HepG2 (cell line): ENCODE data around the gene CDH11. TPM values are rescaled to one million over a fixed set of nuclear protein-coding genes. Genes with fewer than 3 reads are reported as not detected.
A peak's percentile ranks its signal among the peaks of the same experiment; 100 is the strongest.

Experiments
- ATAC-seq: fragments of 200-7000 bp; cut with Tn5 transposase; 3 replicates; pipeline ENCODE4 v1.9.1; 2020; ENCODE audit warnings: mild to moderate bottlenecking, moderate library complexity
- BruUV-seq: library from RNA; stranded (reverse); fragments of 400-500 nt; replicated peaks from 2 replicates; lab custom pipeline; 2021; lab: Mats Ljungman, UMichigan
- CTCF ChIA-PET: fragments of 300-600 bp; formaldehyde crosslinking; extraction: SDS; loops from one replicate; lab custom pipeline; 2021; ENCODE audit warnings: low total read pairs, inconsistent platforms, low intra/inter-chr PET ratio; lab: Yijun Ruan, JAX
- POLR2A ChIA-PET: fragments of 350-600 bp; sonication (Branson Sonifier 250); formaldehyde crosslinking; loops from one replicate; lab custom pipeline; 2020; ENCODE audit warnings: antibody characterized with exemption, inconsistent platforms; lab: Yijun Ruan, JAX
- DNase-seq: peaks from one replicate; pipeline ENCODE4 v3.0.0-alpha.2; 2015; ENCODE audit warnings: low spot score
- FAIRE-seq: peaks from 3 replicates; lab custom pipeline; 2011; peaks lifted over from hg19 to GRCh38; lab: Jason Lieb, UNC
- H2AFZ ChIP-seq: one replicate; pipeline ENCODE4 v1.6.1; 2011; ENCODE audit warnings: low read length, inconsistent platforms
- H3K27ac ChIP-seq: fragments of 300-600 bp; 3 replicates; pipeline ENCODE4 v1.8.0; 2011; ENCODE audit warnings: mixed run types, mild to moderate bottlenecking, mixed read lengths, low read length, inconsistent platforms; ENCODE audit not compliant: insufficient read depth; ENCODE audit errors: extremely low read length
- H3K27me3 ChIP-seq, 2 experiments: fragments of 200-600 bp in 1 of 2; 2 replicates in 1 of 2; 3 replicates in 1 of 2; pipeline versions ENCODE4 v1.6.0 to v1.8.0; 2011; ENCODE audit warnings: low read length in 2 of 2, mild to moderate bottlenecking in 2 of 2, moderate library complexity in 2 of 2, inconsistent platforms in 1 of 2; ENCODE audit not compliant: insufficient read depth in 2 of 2, control insufficient read depth in 1 of 2
- H3K36me3 ChIP-seq, 2 experiments: fragments of 200-600 bp in 1 of 2; replicated peaks in 1 of 2; 2 replicates in 1 of 2; 3 replicates in 1 of 2; pipeline versions ENCODE4 v1.5.1 to v1.8.0; 2011; ENCODE audit warnings: low read length in 2 of 2, inconsistent platforms in 1 of 2; ENCODE audit not compliant: insufficient read depth in 2 of 2, control insufficient read depth in 1 of 2
- H3K4me1 ChIP-seq: 2 replicates; pipeline ENCODE4 v1.5.1; 2012; ENCODE audit warnings: low read length, inconsistent platforms; ENCODE audit not compliant: insufficient read depth
- H3K4me2 ChIP-seq: 2 replicates; pipeline ENCODE4 v1.6.0; 2011; ENCODE audit warnings: low read depth, low read length, inconsistent platforms
- H3K4me3 ChIP-seq, 3 experiments: fragments of 200-600 bp in 1 of 3; sonication (generic), shearing (Covaris generic) in 1 of 3; replicated peaks in 1 of 3; 2 replicates each; pipeline ENCODE4 v1.5.1; 2011 to 2016; ENCODE audit warnings: low read length in 3 of 3, inconsistent platforms in 2 of 3, low read depth in 2 of 3, mild to moderate bottlenecking in 2 of 3, control low read depth in 1 of 3, mixed read lengths in 1 of 3; ENCODE audit not compliant: insufficient read depth in 1 of 3
- H3K79me2 ChIP-seq: one replicate; pipeline ENCODE4 v1.6.1; 2011; ENCODE audit warnings: low read length, inconsistent platforms; ENCODE audit not compliant: insufficient read depth
- H3K9ac ChIP-seq: 2 replicates; pipeline ENCODE4 v1.6.0; 2011; ENCODE audit warnings: mild to moderate bottlenecking, low read depth, low read length, inconsistent platforms; ENCODE audit not compliant: insufficient read depth
- H3K9me3 ChIP-seq: 2 replicates; pipeline ENCODE4 v1.5.1; 2012; ENCODE audit warnings: mild to moderate bottlenecking, low read length
- H4K20me1 ChIP-seq: 2 replicates; pipeline ENCODE4 v1.6.0; 2011; ENCODE audit warnings: inconsistent platforms, mild to moderate bottlenecking, low read length, moderate library complexity; ENCODE audit not compliant: insufficient read depth
- CEBPB ChIP-seq: IDR thresholded peaks from 2 replicates; pipeline ENCODE4 v1.6.1; 2011; ENCODE audit warnings: low read depth, low read length, improper control_type of control experiment, borderline replicate concordance
- CSRNP2 ChIP-seq: sonication (generic); formaldehyde crosslinking; conservative IDR thresholded peaks from 2 replicates; pipeline ENCODE4 v1.8.0; 2022; ENCODE audit warnings: low read depth, missing genetic modification reagents
- FOXM1 ChIP-seq: sonication (generic); formaldehyde crosslinking; IDR thresholded peaks from 2 replicates; pipeline ENCODE4 v1.5.0; 2020; ENCODE audit warnings: missing genetic modification reagents
- WGBS: methylation state at CpG from one replicate; pipeline ENCODE4 v1.1.6; 2017; ENCODE audit warnings: low lambda C conversion rate; 5-methylcytosine and 5-hydroxymethylcytosine counted together
- in situ Hi-C: cut with HindIII; loops from 2 replicates; pipeline ENCODE4 v1.10.0; 2017; ENCODE audit warnings: low pct_unique_long_range_greater_than_20kb; ENCODE audit not compliant: extremely low pct_ligation_motif_present
- intact Hi-C: fragments of 100-400 bp; cut with micrococcal nuclease; formaldehyde crosslinking; loops from one replicate; pipeline ENCODE4 v1.10.0; 2022; ENCODE audit not compliant: unreplicated experiment
- polyA plus RNA-seq, 8 experiments: library from polyadenylated mRNA; depleted of rRNA in 3 of 8; stranded (reverse) in 7 of 8; unstranded in 1 of 8; fragments of >200 nt; fragmentation: Illumina TruSeq in 4 of 8; extraction: Trizol in 4 of 8; gene quantifications; 2 replicates each; pipeline versions ENCODE4 v1.2.1 to v1.2.3, GENCODE V29; 2011 to 2016; ENCODE audit warnings: low read depth in 4 of 8, missing spikeins in 1 of 8, mixed read lengths in 1 of 8; ENCODE audit not compliant: insufficient read depth in 1 of 8
- total RNA-seq, 5 experiments: library from RNA; depleted of rRNA; stranded (reverse); fragments of >200 nt; fragmentation: Illumina TruSeq; extraction: Trizol; gene quantifications; 2 replicates each; pipeline ENCODE4 v1.2.3, GENCODE V29; 2016; ENCODE audit warnings: low read depth in 1 of 5
- TF ChIP-seq, protein P1 (sequence below): sonication (generic); formaldehyde crosslinking; IDR thresholded peaks from 2 replicates; pipeline ENCODE4 v1.8.0; 2022; ENCODE audit warnings: missing genetic modification reagents, mild to moderate bottlenecking, moderate library complexity, borderline replicate concordance

Gene CDH11
- total and polyA plus RNA-seq, 2 of the 13 experiments (the other 11 are each of a cell fraction or from before 2014, with no cell fraction given), result not detected

DNA sequence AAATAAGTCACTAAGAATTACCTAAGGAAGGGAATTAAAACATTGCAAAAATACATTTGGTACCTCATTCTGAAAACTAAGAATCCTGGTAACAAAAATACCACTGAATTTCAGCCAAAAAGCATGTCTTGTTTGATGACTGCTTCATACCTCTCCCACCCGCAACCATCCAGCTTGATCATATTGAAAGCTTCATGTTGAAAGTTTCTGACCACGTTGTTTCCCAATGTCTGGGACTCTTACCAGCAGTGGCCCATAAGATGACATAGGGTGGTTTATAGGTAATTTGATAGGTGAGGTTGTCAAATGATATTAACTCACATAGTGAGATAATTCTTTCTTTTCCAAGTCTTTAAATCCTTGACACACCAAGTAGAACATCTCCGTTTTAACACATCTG lies 139.3 kb downstream of the CDH11 start:
- Histone ChIP-seq H3K27ac (no peak overlapping the region), H3K27me3 (no peaks in the 10 kb centered on the region), H3K4me1 (no peaks in the 10 kb centered on the region), H4K20me1 (no peaks in the 10 kb centered on the region), H3K36me3 (no peaks in the 10 kb centered on the region), H2AFZ (no peak overlapping the region), H3K4me3 (no peak overlapping the region), H3K4me2 (no peak overlapping the region), H3K9ac (no peak overlapping the region), H3K9me3 (0 out of 2 replicates have a peak, but pooled peaks cover 9% of the 10 kb centered on the region), H3K79me2 (no peaks in the 10 kb centered on the region)
- intact Hi-C loops (no loop called here), in situ Hi-C loops (no loop called here)
- CTCF ChIA-PET, result no interaction called here
- BruUV-seq, result no TSS peak
- TF ChIP-seq, protein P1, sequence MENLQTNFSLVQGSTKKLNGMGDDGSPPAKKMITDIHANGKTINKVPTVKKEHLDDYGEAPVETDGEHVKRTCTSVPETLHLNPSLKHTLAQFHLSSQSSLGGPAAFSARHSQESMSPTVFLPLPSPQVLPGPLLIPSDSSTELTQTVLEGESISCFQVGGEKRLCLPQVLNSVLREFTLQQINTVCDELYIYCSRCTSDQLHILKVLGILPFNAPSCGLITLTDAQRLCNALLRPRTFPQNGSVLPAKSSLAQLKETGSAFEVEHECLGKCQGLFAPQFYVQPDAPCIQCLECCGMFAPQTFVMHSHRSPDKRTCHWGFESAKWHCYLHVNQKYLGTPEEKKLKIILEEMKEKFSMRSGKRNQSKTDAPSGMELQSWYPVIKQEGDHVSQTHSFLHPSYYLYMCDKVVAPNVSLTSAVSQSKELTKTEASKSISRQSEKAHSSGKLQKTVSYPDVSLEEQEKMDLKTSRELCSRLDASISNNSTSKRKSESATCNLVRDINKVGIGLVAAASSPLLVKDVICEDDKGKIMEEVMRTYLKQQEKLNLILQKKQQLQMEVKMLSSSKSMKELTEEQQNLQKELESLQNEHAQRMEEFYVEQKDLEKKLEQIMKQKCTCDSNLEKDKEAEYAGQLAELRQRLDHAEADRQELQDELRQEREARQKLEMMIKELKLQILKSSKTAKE (CRISPR knock-in tag), result no peak
- TF ChIP-seq CSRNP2 (CRISPR knock-in tag), result no peak
- ATAC-seq (no peak), FAIRE-seq (no peak), DNase-seq (no peak)
- WGBS, result 32% methylated on average over 3 of the region's 3 CpGs
- POLR2A ChIA-PET, result no interaction called here

DNA sequence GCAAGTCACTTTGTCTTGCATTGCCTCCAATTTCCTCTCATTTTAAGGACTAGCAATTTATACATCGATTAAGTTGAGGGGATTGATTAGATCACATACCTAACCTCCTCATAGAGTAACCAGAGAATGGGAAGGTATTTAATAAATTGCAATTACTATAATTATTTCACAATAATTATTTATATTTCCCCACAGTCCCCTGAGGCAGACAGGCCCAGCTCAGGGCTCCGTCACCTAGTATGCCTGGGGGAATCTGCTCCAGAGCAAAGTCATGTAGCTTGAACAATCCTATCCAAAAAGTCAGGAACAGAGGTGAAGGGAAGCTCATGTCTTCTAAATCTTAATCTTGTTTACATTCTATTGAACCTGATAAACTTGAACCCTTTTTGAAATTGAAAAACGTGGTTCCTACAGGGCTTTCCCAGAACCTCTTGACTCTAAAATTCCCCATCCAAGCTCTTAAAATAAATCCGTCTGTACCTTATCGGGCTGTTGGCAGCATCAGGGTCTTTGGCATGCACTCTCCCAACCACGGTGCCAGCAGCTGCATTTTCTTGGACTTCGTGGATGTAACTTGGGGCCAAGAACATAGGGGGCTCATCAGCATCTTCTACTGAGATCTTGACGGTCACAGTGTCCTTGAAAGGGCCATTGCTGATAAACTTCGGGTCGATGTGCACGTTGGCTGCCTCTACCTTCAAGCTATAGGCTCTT lies 140.1 kb downstream of the CDH11 start:
- Histone ChIP-seq H3K4me3 (no peak overlapping the region), H4K20me1 (no peaks in the 10 kb centered on the region), H3K4me1 (no peaks in the 10 kb centered on the region), H3K27ac (no peak overlapping the region), H3K36me3 (no peaks in the 10 kb centered on the region), H3K4me2 (no peak overlapping the region), H3K79me2 (no peaks in the 10 kb centered on the region), H3K27me3 (no peaks in the 10 kb centered on the region), H3K9ac (no peak overlapping the region), H2AFZ (no peak overlapping the region), H3K9me3 (0 out of 2 replicates have a peak, but pooled peaks cover 9% of the 10 kb centered on the region)
- no TSS peak for BruUV-seq
- TF ChIP-seq FOXM1 (no peak), CEBPB (0 out of 2 replicates have a peak, but pooled peaks have one; percentile 19)
- ChIA-PET CTCF (no interaction called here), POLR2A (no interaction called here)
- ATAC-seq, result no peak
- FAIRE-seq, result no peak
- in situ Hi-C loops (no loop called here), intact Hi-C loops (no loop called here)
- 2% methylated on average over 11 of the region's 11 CpGs for WGBS
- DNase-seq, result no peak
